NCI-H345 treated with DMSO at 0.1 percent for 48 hours (cell line): Measurements from ENCODE around the gene TUBB2A.
"Not testable (repeated sequence)": the region's sequence is repeated elsewhere in the genome, so short reads cannot be mapped to it uniquely, and the experiment has no call there.

Experiments used
- DNase-seq: peaks from one replicate; lab custom pipeline; 2025; ENCODE audit not compliant: unreplicated experiment; lab: John Stamatoyannopoulos, UW

The TUBB2A gene

DNA sequence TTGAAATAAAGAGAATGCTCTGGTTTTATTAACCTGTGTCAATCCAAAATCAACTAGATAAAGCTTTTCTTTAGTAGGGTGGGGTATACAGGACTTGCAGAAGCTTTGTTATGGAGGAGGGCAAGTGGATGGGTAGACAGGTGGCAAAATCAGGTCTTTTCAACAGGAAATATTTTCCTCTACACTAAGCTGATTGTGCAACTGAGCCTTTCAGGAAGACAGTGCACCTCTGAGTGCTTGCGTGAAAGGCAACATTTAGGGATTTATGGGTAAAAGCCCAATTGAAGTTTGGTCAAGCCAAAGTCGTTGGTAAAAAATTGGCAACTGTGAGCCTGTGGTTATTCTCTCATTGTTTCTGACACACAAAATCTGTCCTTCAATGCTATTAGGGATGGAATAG lies 23.8 kb upstream of the TUBB2A start:
- DNase-seq = no peak

DNA sequence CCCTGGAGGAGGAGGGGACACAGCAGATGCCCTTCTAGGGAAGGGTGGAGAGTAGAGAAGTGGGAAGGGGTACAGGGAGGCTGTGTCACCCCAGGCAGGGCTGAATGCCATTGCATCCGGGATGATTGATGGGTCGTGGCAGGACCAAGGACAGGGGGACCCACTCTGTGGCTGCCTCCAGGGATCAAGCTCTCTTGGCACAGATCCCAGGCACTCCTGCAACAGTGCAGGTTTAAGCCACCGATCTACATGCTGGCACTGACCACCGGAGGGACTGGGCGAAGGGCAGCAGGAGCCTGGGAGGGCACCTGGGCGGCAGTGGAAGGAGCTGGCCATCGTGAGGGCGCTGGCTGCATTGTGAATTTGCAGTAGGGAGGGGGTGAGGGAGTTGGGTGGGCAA lies 22.6 kb upstream of the TUBB2A start:
- not testable (repeated sequence) for DNase-seq

DNA sequence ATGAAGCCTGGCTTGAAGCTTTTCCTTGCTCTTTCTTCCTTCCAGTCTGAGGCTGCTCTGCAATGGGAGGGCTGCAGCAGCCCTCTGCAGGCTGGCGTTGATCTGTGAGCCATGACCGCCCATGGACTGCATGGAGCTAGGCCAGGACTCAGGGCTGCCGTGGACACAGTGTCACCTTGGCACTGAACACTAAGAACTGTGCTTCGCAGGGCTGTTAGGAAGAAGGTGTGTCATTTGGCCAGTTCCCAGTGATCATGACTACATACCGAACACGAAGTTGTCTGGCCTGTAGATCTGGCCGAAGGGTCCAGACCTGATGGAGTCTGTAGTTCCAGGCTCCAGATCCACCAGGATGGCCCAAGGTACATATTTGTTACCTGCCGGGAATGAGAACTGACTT lies 21.3 kb upstream of the TUBB2A start:
- not testable (repeated sequence) for DNase-seq

DNA sequence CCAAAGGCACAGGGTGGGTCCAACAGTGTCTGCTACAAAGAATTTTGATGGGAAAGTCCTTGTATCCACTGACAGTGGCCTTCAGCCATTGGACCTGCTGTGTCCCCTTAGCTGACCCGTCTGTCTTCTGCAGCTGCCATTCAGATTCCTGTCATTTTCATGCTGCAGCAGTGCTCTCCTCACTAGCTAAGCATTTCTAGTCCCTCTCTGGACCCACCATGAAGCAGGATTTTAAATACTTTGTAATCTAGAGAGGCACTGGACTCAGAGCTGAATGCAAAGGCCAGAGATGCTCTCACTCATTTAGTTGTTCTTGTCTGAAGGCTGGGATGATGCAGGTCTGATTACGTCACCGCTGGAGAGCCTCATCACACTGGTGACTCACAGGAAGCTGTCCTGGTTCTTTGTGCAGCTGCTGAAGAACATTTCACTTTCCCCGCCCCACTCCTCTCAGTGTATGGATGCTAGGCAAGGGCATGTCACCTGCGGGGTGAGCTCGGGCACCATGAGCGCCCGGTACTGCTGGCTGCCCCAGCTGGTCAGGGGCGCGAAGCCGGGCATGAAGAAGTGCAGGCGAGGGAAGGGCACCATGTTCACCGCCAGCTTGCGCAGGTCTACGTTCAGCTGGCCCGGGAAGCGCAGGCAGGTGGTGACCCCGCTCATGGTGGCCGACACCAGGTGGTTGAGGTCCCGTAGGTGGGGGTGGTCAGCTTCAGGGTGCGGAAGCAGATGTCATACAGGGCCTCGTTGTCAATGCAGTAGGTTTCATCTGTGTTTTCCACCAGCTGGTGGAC lies 19.4 kb upstream of the TUBB2A start:
- DNase-seq = no peak

- DNase-seq = no peak
These were observed 18.5 kb upstream of the TUBB2A start for GRCh38 chr6:3175715-3176402.

- not testable (repeated sequence) for DNase-seq
These were observed 16.3 kb upstream of the TUBB2A start for GRCh38 chr6:3173636-3174089.

DNA sequence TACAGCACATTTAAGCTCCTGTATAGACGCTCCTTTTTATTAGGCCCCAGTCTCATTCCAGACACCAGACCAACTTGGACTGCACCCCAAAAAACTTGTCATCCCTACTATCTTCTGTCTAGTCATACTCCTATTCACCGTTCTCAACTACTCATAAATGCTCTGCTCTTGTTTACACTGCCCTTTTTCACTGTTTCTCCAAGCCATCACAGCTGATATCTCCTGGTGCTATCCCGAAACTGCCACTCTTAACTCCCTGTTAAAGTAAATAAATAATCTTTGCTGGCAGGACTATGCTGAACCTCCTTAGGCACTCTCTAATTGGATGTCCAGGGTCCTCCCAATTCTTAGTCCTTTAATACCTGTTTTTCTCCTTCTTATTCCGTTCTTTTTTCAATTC lies 15.4 kb upstream of the TUBB2A start:
- DNase-seq = not testable (repeated sequence)

DNA sequence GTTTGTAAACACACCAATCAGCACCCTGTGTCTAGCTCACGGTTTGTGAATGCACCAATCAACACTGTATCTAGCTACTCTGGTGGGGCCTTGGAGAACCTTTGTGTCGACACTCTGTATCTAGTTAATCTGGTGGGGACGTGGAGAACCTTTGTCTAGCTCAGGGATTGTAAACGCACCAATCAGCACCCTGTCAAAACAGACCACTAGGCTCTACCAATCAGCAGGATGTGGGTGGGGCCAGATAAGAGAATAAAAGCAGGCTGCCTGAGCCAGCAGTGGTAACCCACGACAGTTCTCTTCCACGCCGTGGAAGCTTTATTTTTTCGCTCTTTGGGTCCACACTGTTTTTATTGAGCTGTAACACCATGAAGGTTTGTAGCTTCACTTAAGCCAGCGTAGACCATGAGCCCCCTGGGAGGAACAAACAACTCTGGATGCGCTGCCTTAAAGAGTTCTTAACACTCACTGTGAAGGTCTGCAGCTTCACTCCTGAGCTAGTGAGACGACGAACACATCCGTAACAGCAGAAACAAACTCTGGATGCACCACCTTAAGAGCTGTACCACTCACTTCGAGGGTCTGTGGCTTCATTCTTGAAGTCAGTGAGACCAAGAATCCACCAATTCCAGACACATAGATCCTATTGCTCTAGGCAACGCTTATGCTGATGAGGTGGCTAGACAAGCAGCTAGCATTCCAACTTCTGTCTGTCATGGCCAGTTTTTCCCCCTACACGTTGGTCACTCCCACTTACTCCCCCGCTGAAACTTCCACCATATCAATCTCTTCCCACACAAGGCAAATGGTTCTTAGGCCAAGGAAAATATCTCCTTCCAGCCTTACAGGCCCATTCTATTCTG lies 14.2 kb upstream of the TUBB2A start:
- DNase-seq = not testable (repeated sequence)

DNA sequence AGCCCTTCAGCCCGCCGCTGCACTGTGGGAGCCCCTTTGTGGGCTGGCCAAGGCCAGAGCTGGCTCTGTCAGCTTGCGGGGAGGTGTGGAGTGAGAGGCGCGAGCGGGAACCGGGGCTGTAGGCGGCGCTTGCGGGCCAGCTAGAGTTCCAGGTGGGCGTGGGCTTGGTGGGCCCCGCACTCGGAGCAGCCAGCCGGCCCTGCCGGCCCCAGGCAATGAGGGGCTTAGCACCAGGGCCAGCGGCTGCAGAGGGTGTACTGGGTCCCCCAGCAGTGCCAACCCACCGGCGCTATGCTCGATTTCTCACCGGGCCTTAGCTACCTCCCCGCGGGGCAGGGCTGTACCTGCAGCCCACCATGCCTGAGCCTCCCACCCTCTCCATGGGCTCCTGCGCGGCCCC lies 13.3 kb upstream of the TUBB2A start:
- DNase-seq = not testable (repeated sequence)

- DNase-seq = not testable (repeated sequence)
These were observed 10.7 kb upstream of the TUBB2A start for GRCh38 chr6:3168046-3168445.

GRCh38 chr6:3166535-3167225 lies 9.3 kb upstream of the TUBB2A start:
- DNase-seq = not testable (repeated sequence)

GRCh38 chr6:3165631-3166534 lies 8.5 kb upstream of the TUBB2A start:
- DNase-seq = no peak

DNA sequence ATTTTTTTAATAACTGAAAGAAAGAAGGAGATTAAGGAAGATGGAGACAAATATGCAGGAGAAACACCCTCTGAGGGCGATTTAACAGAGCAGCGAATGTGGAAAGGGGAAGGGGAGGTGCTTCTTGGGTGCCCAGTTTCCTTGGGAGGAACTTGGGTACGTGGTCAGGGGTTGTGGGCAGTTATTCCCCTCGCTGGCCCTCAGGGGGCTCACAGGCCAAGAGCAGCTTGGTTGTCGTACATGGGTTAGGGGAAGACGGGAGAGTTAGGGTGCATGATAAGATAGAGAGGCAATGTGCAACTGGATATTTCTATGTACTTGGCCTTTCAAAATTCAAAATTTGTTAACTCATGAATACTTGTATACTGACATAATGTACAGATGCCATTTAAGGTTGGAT lies 7.0 kb upstream of the TUBB2A start:
- no peak for DNase-seq

- DNase-seq = no peak
These were observed 5.9 kb upstream of the TUBB2A start for GRCh38 chr6:3163248-3163594.

GRCh38 chr6:3162565-3163247 lies 5.4 kb upstream of the TUBB2A start:
- no peak for DNase-seq

GRCh38 chr6:3162067-3162497 lies 4.7 kb upstream of the TUBB2A start:
- DNase-seq = no peak

- DNase-seq = no peak
These were observed 2.7 kb upstream of the TUBB2A start for GRCh38 chr6:3159805-3160781.
